Keratinocyte (primary cell): ENCODE measurements around the gene CTIF.

Experiments used
- EZH2 ChIP-seq: IDR thresholded peaks from one replicate; pipeline ENCODE4 v1.6.1; 2012; ENCODE audit warnings: inconsistent platforms, mild to moderate bottlenecking, low read length, moderate library complexity
- TF ChIP-seq, protein P1 (sequence below), 3 experiments: IDR thresholded peaks in 1 of 3; conservative IDR thresholded peaks in 1 of 3; optimal IDR thresholded peaks in 1 of 3; 2 replicates in 2 of 3; 3 replicates in 1 of 3; pipeline versions ENCODE3 to v1.5.1; 2011; ENCODE audit warnings: low read length in 3 of 3, mild to moderate bottlenecking in 3 of 3, moderate library complexity in 2 of 3, control low read depth in 1 of 3, inconsistent platforms in 1 of 3; ENCODE audit not compliant: insufficient read depth in 2 of 3; ENCODE audit errors: extremely low read depth in 1 of 3

DNA sequence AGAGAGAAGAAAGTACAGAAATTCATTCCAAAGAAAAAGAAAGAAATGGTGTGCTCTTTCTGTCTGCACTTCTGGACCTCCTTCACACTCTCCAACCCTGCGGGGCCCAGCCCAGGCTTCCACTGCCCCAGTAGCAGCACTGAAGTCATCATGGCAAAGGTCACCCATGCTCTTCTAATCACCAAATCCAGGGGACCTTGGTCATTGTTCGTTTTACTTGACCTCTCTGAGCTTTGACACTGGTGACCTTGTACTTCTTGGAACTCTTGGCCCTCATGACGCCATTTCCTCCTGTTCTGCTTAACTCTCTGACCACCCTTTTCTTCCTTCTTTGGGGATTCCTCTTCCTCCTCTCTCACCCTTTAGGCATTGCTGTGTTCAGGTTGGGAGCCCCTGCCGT, 306.3 kb downstream of the CTIF start:
- TF ChIP-seq, protein P1, sequence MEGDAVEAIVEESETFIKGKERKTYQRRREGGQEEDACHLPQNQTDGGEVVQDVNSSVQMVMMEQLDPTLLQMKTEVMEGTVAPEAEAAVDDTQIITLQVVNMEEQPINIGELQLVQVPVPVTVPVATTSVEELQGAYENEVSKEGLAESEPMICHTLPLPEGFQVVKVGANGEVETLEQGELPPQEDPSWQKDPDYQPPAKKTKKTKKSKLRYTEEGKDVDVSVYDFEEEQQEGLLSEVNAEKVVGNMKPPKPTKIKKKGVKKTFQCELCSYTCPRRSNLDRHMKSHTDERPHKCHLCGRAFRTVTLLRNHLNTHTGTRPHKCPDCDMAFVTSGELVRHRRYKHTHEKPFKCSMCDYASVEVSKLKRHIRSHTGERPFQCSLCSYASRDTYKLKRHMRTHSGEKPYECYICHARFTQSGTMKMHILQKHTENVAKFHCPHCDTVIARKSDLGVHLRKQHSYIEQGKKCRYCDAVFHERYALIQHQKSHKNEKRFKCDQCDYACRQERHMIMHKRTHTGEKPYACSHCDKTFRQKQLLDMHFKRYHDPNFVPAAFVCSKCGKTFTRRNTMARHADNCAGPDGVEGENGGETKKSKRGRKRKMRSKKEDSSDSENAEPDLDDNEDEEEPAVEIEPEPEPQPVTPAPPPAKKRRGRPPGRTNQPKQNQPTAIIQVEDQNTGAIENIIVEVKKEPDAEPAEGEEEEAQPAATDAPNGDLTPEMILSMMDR (optimal IDR thresholded peaks at IDR 0.05 in 1 of 3, IDR thresholded peaks at IDR 0.05 in 1 of 3, conservative IDR thresholded peaks at IDR 0.05 in 1 of 3; ENCODE audit: extremely low read depth in 1 of 3, insufficient read depth in 2 of 3, low read length in 3 of 3) = no peak
- TF ChIP-seq EZH2 = no peak
